NCI-H187 (cell line): Measurements from ENCODE around the gene FSTL5.
"Not testable (repeated sequence)": the region's sequence is repeated elsewhere in the genome, so short reads cannot be mapped to it uniquely, and the experiment has no call there.

Experiments used
- DNase-seq, 2 experiments: peaks; one replicate each; lab custom pipeline; 2025; lab: John Stamatoyannopoulos, UW

Gene FSTL5

GRCh38 chr4:162163892-162164759 is at the start of gene FSTL5:
TSS of gene FSTL5 (minus strand) at chr4:162164000. CDS start at chr4:162111396, 52,604 bp downstream.
- no peak for DNase-seq

DNA sequence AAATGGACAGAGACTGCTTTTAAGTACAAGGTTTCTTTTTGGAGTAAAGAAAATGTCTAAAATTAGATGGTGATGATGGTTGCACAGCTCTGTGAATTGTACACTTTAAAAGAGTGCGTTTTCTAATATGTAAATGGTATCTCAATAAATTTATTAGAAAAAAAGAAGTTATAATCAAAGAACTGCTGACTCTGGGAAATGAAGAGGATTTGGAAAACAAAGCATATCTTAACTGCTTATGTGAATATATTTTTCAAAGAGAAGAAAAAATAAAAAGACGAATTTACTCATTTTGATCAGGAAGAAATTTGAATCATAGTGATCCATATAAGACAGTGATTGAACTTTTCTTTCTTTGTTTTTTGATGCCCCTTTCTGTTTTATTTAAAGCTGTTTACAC is 45.9 kb upstream of the FSTL5 start:
- DNase-seq = no peak

GRCh38 chr4:162203478-162203877 is 39.7 kb upstream of the FSTL5 start:
- not testable (repeated sequence) for DNase-seq

- DNase-seq = no peak
Measured at GRCh38 chr4:162201673-162202072, 37.9 kb upstream of the FSTL5 start.

- no peak for DNase-seq
Measured at GRCh38 chr4:162170509-162170908, 6.7 kb upstream of the FSTL5 start.

DNA sequence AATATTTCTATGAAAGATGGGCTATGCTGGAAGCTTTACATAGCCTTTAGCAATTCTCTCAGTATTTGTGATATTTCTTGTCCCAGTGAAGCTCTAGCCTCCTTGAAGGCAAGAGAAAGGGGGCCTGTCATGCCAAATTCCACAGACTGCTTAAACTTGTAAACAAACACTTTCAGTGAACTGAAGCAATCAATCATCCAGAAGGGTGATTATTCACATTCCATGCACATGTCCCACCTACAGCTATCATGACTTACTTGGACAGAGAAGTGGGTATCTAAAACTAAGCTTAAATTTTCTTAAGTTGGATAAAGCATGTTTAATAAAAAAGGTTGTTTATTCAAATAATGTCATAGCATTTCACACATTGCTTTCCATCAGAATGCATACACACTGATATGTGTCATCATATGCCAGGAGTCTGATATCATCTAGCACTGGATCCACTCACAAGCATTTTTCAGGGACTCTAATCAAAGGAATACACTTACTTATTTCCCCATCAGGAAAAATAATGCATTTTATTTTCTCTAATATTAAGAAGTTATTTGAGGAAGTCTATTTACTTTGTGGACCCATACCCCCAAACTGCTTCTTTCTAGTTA is 1.2 kb upstream of the FSTL5 start:
- no peak for DNase-seq

DNA sequence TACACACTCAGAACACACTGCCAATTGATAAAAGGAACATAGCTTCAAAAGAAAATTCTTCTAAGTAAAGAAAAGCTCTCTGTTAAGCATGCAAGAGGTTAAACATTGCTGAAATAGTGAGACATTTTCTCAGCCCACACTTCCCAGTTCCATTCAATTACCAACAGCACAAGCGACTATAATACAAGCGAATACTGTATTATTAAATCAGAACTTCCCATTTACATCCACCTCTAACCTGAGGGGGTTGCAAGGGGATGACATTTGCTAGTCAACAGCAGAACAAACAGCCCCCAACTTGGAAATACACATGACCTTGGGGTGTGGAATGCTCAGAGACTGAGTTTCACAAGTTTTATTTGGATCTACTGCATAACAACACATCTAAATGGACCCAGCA is 1.1 kb downstream of the FSTL5 start:
- DNase-seq = no peak

GRCh38 chr4:162157241-162157640 is 6.6 kb downstream of the FSTL5 start:
- DNase-seq = no peak

GRCh38 chr4:162154862-162155540 is 8.8 kb downstream of the FSTL5 start:
- no peak for DNase-seq

DNA sequence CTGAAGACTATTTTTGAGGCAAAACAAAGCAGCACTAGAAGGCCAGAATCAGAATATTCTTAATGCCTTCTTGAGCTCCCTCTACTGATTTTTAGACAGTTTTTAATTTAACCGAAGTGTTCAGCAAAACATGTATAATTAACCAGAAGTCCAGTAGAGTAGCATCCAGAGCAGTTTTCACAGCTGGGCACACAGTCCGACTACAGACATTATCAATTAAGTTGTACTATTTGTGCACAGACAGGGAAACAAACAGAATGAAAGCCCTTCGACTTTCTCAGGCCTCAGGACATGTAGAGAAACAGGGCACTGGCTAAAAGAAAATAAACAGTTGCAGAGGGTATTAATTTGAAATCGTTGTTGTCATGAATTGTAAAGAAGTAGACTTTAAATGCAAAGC is 11.9 kb downstream of the FSTL5 start:
- DNase-seq = no peak

- no peak for DNase-seq
Measured at GRCh38 chr4:162151386-162151785, 12.4 kb downstream of the FSTL5 start.

DNA sequence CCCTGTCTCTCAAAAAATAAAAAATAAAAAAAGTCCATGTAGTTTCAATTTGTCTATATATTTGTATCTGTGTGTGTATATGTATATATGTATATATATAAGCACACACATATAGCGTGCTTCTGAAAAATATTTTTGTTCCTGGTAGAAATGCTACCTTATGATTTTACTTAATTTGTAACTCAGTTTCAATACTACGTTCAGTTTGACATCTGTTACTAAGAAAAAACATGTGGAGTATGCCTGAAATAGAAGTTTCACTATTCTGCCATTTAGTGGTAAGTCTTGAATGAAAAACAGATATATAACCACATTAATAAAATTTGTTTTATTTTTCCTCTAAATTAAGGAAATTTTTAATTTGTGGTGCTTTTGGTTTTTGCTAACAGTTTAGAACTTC is 14.2 kb downstream of the FSTL5 start:
- no peak for DNase-seq

- DNase-seq = no peak
Measured at GRCh38 chr4:162140051-162140683, 23.6 kb downstream of the FSTL5 start.

GRCh38 chr4:162139412-162139811 is 24.4 kb downstream of the FSTL5 start:
- DNase-seq = no peak

- DNase-seq = no peak
Measured at GRCh38 chr4:162131256-162131655, 32.5 kb downstream of the FSTL5 start.

- DNase-seq = no peak
Measured at GRCh38 chr4:162126729-162127128, 37.1 kb downstream of the FSTL5 start.

DNA sequence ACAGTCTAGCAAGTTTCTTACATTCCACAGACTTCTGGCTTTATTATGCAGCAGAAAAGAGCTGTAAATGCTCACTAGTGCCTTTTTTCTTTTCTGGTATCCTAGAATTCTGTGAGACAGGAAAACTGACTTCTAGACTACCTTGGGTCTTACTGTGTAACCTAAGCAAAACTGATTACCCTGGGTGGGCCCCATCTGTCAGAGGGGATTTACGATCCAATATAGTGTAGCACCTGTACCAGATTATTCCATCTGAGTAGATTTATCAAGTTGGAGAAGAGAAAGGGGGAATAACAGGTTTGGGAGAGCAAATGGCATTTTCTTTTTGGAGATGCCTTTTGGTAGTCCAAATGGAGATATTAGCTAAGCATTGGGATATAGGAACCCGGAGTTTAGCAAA is 46.7 kb downstream of the FSTL5 start:
- DNase-seq = no peak

DNA sequence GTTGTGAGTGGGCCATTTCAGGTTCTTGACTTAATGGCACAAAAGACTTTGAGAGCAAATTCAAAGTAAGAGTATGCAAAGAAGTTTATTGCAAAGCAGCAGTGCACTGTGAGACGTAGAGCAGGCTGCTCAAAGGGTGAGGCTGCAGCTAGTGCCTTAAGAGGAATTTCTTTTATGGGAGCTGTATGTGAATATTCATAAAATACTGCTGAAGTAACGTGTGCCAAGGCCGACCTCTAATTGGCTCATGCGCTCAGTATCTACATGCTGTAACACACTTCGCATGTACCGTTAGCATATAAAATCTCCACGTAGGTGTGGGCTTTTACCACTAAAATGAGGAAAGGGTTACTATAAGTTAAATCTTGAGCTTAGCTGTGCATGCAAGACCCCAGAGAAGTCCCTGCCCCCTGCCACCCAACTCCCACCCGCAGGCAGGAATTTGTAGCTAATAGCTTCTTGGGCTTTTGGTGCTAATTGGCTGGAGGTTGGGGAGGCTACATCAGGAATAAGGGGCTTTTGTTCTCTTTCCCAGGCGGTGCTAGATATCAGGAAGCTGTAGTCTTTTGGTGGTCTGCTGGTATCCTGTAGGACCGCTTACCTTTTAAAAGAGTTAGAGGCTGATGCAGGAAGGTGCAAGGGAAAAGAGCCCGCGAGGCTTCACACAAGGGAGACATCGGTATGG is 47.6 kb downstream of the FSTL5 start:
- DNase-seq = no peak

DNA sequence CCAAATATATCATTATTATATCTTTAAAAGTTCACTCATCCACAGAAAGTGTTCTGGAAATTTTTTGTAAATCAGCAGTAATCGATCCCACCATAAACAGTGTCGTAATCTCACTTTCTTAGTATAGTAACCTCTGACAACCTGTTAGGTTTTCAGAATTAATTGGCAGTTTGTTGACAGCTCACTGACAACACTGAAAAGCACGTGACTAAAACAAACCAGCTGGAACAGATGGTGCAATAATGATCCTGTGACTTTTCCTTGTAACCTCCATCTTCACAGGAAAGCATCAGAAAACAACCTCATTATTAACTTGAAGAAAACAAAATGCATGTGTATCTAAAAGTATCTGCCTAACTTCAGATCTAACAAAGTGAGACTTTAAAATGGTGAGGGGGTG is 48.5 kb downstream of the FSTL5 start:
- DNase-seq = no peak

GRCh38 chr4:162111078-162111477 is 52.7 kb downstream of the FSTL5 start:
- DNase-seq = no peak

GRCh38 chr4:162104459-162105124 is 59.2 kb downstream of the FSTL5 start:
- DNase-seq = no peak
